HG03139 (cell line): ENCODE data around the gene NSMCE3.
"Not testable (repeated sequence)": the region's sequence is repeated elsewhere in the genome, so short reads cannot be mapped to it uniquely, and the experiment has no call there.

ENCODE experiments used
- ATAC-seq: cut with Tn5 transposase; IDR thresholded peaks from one replicate; pipeline ENCODE4 v1.9.1; 2021; ENCODE audit not compliant: unreplicated experiment

The NSMCE3 gene

DNA sequence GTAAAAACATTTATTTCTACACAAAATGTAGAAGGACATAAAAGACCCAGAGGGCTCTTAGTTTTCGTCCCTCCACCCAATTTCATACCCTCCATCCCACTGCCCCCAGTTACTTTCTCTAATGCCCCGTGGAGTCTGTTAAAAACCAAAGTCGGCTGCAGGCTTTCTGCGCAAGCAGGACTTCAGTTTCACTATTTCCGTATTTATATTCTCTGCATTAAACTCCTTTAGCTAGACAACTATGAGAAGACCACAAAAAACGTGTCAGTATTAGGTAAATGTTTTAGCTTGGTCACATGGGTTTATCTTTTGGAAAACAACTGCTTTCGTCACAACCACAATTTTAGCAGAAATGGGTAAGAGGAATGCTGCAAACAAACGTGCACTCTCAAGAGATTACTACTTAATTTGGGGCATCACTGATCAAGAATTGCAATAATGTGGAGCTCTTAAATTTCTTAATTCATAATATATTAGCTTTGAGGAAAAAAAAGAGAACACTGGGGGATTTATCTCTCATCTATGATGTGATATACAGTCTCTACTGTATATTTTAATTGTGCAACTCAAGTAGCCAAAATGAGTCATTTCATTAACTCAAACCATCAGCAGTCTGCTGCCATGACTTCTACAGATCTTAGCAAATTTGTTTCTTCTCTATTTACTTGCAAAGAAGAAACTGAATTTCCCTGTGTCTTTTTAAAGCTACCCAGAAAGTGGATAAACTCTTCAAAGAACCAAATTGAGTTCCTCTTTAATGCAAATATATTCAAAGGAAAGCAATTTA is 740 bp upstream of the NSMCE3 start:
- peak; percentile 7 for ATAC-seq

DNA sequence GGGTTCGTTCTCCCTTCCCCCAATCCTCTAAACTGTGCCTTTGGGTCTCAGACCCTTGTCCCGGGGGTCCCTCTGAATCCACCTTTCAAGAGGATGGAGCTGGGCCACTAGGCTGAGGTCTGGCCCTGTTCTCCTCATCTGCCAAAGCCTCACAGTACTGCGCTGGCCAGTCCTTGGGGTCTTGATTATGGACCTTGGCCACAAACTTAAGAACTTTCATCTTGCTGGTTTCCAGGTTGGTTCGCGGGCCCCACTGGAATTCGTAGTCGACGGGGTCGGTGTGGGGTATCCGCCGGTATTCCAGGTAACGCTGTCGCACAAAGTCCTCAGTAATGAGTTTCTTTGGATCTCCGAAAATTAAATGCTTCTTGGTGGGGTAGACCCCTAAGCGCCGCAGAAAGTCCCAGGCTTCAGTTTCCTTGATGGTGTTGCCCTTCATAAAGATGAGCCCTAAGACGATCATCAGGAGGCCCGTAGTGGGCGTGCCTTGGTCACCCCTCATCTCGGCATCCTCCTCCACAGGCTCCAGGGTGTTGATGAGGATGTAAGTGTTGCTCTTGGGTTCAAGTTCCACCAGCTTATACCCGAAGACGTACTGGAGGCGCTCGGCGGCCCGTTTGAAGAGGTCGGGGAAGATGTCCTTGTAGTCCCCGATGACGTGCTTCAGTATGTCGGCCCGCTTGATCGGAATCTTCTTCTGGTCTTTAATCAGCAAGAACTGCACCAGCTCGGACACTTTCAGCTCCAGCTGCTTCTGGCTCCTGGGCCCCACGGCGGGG is 727 bp downstream of the NSMCE3 start:
- ATAC-seq = peak; percentile 18

DNA sequence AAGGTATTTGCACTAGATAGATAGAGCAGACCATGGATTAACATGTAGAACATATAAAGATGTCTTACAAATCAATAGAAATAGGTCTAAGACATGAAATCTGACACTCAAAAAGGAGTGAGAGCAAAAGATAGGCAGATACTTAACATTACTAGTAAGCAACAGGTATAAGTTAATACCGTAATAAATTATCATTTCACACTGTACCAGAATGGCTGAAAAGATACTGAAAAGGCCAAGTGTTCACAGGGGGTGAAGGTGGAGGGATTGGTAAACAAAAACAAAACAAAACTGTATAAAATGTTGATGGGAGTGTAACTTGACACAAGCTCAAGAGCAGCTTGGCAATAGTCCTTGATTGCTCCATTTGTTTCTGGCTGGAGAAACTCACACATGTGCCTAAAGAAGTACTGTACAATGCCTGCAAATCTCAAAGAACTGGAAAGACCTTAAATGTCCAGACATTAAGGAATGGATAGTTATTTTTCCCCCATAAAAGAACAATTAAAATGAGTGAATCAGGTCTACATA is 3.5 kb downstream of the NSMCE3 start:
- ATAC-seq = no peak

DNA sequence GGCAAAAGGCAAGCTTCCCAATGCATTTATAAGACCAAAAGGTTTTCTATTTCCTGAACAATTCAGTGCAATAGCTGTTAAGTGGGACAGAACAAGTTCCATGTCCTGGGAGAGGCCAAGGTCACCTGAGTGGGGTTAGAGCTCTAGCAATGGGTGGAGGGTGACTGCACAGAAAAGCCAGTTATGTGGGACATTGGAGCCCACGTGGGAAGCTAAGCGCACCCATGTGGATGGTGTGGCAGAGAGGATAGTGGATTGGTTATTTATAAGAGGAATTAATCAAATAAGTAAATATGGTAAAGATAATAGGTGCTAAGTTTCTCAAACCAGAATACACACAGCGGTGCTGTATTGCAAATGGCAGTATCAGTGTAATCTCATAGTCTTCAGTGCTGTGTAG is 6.3 kb downstream of the NSMCE3 start:
- ATAC-seq = no peak

DNA sequence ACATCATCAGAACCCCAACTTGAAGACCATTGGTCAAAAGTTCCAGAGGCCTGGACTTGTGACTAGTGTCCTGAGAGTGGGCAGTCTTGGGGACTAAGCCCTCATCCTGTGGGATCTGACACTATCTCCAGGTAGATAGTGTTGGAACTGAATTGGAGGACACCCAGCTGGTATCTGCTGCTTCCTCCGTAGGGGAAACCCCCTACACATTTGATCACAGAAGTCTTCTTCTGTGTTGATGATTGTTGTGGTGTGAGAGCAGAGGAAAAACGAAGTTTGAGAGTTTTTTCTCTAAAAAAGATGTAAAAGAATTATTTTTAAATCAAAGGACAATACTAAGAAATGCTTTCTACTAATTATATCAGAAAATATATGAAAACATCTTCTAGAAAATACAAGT is 6.9 kb downstream of the NSMCE3 start:
- ATAC-seq = no peak

DNA sequence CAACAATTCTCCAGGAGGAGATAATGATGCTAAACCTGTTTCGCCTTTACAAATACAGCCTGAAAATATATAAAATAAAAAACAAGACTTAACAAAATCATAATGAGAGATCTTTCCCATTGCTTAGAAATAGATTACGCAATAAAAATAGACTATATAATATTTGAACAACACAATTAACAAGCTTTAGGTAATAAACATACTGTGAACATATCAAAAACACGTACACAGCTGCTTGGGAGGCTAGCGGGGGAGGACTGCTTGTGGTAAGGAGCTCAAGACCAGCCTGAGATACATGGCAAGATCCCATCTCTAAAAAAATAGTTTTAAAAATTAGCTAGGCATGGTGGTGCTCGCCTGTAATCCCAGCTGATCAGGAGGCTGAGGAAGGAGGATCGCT is 8.7 kb downstream of the NSMCE3 start:
- ATAC-seq = no peak

DNA sequence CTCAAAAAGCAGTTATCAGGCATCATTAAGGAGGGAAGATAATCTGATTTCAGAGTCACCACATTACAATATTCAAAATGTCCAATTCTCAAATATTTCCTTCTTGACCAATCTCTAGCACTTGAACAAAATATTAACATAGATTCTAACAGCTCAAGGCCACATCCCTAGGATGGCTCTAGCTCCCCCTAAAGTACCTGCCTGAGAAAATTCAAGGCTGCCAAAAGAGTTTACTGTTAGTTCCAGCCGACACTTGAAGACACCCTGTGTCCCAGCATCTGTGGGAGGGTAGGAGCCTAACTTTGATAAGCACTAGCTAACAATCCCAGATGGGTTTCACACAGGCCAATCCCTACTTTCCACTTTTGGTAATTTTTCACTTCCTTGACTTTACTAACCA is 10.4 kb downstream of the NSMCE3 start:
- no peak for ATAC-seq

DNA sequence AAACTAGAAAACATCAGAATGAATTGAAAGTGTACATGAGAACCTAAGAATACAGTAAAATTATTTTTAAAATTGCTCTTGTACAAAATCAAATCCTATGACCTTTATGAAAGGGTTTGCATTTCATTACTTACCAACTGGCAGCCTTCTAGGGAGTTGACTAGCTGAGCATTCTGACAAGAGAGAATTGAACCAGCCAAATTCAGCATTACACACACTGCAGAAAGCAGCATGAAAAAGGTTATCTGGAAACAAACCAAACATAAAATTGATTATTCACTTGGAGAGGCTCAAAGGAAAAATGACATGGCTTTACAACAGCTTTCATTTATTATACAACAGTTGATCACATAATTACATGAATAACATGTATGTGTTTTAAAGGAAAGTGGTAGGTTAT is 17.4 kb downstream of the NSMCE3 start:
- no peak for ATAC-seq

DNA sequence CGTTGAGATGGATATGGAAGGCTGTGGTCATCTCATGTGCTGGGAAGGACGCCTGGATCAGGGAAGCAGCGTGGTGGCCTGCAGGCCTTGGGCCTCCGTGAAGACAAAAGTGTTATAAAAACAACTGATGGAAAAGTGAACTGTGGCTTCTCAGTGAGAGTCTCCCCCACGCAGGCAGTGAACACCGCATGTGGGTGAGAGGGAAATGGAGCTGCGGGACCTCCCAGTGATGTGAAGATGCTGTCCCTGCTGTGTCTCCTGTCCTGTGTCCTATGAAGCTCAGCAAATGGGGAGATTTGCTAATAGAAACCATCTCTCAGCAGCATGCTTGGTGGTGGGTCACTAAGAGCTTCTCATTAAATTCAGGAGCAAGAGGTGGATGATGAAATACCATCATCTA is 25.1 kb downstream of the NSMCE3 start:
- ATAC-seq = no peak

DNA sequence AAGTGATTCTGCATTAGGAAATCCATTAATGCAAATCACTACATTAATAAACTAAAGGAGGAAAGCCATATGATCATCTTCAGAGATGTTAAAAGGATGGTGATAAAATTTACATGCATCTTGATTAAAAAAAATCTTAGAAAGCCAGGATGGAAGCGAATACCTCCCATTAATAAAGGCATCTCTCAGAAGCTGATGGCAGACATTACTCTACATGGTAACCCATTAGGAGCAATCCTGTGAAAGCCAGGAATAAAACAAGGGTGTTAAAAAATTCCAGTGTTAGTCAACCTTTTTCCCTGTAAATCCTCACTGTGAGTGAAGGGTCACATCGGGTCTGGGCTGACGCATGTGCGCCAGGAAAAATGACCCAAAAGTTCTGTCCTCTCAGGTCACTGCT is 25.5 kb downstream of the NSMCE3 start:
- no peak for ATAC-seq

DNA sequence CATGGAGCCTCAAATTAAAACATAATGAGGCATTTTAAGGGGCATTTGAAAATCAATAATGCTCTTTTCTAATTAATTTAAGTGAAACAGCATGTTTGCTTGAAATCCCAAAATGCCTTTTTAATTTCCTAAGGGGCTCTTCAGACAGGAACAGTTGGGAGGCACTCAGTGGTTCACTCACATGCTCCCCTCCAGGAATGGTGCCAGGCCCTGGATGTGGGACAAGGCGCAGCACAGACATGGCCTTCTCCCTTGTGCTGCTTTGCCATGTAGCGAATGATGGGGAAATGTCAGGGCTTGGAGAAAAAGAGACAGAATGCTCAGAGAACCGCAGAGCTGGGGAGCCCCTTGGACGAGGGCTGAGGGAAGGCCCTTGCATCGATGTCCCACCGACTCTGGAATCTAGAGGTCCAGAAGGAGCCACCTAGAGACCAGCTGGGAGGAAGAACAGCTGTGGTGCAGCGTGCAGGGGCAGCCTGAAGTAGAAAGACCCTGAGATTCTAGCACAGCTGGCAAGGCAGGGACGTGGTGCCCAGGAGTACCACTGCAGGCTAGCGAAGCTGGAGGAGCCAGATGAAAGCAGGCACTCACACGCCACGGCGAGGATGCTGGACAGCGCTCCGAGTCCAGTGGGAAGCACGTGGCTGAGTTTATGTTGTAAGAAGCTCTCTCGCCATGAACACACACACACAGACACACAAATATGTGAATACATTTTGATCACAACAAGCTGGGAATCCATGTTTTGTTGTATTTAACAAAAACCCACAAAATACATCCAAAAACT is 27.0 kb downstream of the NSMCE3 start:
- ATAC-seq = no peak

DNA sequence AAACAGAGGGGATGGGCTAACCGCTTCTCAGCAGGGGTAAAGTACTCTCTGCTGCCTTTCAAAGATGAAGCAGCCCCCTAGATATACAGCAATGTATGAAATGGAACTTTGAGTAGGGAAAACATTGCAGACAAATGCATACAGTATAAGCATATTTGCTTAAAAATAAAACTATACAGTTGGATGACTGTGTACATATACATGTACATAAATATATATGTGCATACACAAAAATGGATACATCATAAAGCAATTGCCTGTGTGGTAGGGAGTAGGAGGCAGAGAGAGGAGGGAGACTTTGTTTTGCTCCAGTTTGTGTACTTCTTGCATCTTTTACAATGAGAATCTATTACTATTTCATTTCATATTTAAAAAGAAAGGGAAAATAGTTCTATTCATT is 28.4 kb downstream of the NSMCE3 start:
- no peak for ATAC-seq

DNA sequence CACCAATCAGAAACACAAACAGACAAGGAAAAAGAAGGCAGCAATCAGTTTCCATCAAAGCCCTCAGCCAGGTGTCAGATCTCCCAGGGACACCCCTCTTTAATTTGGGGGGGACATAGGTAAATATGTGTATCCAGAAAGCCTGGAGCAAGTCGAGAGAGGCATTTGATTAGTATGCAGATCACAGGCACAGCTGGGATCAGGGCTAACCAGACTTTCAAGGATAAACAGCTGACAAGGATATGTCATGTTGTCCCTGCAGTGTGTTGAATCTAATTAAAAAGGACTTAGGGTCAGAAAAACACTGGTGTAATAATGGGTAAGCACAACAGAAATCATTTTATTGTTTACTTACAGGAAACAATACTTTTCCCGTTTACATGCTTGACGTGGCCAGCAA is 30.2 kb downstream of the NSMCE3 start:
- no peak for ATAC-seq

DNA sequence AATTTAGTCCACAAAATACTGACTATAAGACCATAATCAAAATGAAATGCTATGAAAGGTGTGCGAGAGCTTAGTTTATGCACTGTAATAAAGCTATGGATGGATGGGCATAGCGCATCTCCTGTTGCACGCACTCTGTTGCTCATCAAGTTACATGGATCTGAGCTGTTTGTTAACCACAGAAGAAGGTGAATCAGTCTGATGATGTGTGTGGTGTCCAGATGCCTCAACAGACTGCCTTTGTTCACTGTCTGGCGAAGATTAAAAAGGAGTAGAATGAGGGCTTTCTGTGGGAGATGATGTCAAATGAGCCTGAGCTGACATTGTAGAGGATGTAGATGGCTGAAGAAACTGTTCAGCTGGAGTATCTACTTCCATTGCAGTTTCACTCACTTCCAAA is 36.1 kb downstream of the NSMCE3 start:
- no peak for ATAC-seq

DNA sequence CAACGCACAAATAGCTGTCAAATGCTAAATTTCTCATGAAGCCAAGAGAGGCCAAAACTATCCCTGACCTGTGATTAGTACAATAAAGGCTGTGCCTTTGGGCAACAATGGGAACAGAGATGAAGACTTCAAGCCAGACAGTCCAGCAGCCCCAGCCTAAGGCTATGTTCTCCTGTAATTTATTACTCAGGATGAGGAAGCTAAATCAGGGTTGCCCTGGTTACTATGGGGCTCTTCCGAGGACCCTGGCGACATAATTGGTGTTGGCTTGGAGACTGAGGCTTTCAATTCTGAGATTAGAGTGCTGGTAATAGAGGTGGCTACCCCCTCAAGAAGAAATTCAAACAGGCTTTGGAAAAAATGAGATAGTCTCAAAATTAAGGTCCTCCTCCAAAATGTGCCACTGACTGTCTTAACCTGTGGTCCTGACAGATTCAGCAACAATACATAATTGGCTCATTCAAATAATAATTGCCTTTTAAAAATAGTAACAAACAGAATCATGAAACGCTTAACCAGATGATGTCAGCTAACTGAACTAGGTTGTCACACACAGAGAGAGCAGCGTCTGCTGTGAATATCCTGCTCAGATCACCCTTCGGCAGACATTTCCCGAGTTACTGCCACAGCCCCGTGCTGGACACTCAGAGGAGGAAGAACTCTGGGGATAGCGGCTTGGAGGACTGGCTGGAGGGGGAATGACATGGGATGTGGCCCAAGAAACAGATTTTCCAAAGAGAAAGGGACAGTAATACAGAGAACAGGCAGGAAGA is 43.0 kb downstream of the NSMCE3 start:
- no peak for ATAC-seq

DNA sequence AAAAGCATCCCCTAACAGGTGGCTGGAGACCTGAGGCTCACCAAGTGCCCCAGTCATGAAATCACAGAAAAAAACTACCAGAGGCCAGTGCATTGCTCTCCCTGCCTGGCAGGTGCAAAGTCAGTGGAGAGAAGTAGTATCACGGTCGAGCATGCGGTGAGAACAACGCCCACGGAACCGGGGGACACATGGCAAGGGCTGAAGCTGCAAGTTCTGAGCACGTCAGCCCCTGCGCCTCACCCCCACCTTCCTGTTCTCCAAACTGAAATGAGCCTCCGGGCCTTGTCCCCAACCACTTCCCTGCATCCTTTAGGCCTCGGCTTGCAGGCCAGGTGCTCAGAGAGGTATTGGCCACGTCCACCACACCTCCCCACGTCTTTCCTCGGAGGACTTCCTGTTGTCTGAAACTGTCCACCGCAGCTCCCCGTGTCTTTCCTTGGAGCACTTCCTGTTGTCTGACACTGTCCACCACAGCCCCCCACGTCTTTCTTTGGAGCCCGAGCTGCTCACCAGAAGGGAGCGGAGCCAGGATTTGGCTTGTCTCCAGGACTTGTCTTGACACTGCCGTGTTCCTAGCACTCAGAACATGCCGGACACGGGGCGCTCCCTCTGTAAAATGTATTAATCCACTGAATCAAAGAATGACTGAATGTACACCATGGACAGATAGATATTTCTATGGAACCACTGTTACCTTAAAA is 43.9 kb downstream of the NSMCE3 start:
- ATAC-seq = no peak

DNA sequence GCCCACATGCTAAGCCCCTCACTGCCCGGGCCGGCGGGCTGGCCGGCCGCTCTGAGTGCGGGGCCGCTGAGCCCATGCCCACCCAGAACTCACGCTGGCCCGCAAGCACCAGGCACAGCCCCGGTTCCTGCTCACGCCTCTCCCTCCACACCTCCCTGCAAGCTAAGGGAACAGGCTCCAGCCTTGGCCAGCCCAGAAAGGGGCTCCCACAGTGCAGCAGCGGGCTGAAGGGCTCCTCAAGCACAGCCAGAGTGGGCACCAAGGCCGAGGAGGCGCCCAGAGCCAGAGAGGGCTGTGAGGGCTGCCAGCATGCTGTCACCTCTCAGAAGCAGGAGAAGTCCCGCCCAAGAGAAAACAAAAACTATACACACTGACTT is 44.6 kb downstream of the NSMCE3 start:
- ATAC-seq = not testable (repeated sequence)

DNA sequence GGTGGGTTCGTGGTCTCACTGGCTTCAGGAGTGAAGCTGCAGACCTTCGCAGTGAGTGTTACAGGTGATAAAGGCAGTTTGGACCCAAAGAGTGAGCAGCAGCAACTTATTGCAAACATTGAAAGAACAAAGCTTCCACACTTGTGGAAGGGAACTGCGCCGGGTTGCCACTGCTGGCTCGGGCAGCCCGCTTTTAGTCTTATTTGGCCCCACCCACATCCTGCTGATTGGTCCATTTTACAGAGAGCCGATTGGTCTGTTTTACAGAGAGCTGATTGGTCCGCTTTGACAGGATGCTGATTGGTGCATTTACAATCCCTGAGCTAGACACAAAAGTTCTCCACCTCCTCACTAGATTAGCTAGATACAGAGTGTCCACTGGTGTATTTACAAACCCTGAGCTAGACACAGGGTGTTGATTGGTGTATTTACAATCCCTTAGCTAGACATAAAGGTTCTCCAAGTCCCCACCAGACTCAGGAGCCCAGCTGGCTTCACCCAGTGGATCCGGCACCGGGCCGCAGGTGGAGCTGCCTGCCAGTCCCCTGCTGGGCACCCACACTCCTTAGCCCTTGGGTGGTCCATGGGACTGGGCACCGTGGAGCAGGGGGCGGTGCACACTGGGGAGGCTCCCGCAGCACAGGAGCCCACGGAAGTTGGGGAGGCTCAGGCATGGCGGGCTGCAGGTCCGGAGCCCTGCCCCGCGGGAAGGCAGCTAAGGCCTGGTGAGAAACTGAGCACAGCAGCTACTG is 45.2 kb downstream of the NSMCE3 start:
- not testable (repeated sequence) for ATAC-seq

DNA sequence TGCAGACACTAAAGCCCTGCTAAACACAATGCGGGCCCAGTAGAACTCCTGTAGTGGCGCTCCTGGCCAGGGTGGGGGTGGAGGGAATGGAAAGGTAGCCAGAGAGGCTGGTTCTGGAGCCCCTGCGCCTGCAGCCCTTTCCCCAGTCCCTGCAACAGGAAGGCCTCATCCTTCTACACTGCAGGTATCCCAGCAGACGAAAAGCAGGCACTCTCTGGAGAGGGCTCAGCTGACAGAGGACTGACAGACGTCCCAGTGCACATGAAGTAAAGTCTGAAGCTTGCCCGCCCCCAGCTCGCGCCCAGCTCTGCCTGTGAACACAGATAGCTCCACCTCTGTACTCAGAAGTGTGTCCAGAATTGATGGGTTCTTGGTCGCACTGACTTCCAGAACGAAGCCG is 46.0 kb downstream of the NSMCE3 start:
- ATAC-seq = no peak
